ENCODE measurements around the gene GRIK2. TPM values are rescaled to one million over a fixed set of nuclear protein-coding genes. Genes with fewer than 3 reads are reported as not detected.

Gene GRIK2
- total RNA-seq, 1 donor from 2014 or later, result 11.3 TPM

DNA sequence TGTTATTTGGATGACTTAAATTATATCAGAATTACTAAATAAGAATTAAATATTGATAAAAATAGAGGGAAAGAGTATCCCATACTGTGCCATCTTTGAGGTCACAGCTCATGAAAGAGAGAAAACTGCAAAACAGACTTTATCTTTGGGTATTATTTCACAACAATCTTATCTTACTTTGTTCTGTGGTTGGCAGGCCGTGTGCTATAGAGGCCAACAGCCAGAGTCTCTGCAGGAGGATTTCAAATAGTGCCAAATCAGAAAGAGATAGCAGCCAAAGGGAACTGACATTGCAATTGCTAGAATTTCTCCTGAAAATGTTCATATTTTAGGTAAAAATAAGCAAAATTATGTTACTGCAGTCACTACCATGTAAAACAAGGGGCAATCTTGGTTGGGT is 354.2 kb downstream of the GRIK2 start:
- Histone ChIP-seq H3K4me1 (peaks cover 21% of the 10 kb centered on the region), H3K36me3 (no peaks in the 10 kb centered on the region), H3K27me3 (ENCODE audit: low read depth) (no peaks in the 10 kb centered on the region), H3K4me3 (no peak overlapping the region), H3K27ac (replicated peaks) (peak overlapping the region; percentile 63), H3K9me3 (replicated peaks) (no peaks in the 10 kb centered on the region)
- TF ChIP-seq CTCF (IDR thresholded peaks at IDR 0.05; ENCODE audit: borderline replicate concordance), result no peak
- no peak for DNase-seq
- intact Hi-C loops (cut with micrococcal nuclease), result no loop called here

DNA sequence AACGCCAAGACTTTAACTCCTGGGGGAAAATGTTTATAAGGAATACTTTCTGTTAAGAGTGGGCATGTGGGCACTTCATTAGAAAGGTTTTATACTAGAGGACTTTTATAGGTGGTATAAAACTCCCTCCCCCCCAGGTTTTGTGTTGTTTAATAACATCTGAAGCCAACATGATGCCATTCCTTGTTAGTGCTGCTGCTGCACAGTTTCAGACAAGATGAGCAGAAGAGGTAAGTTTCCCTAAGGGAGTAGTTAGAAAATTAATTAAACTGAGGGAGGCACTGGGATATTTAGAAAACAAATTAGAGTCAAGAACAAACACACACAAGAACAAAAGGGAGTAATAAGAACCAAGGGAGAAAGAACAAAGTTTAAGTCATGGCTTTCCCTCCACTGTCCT is 362.4 kb downstream of the GRIK2 start:
- TF ChIP-seq CTCF (IDR thresholded peaks at IDR 0.05; ENCODE audit: borderline replicate concordance), result no peak
- Histone ChIP-seq H3K4me1 (no peaks in the 10 kb centered on the region), H3K4me3 (no peak overlapping the region), H3K27me3 (ENCODE audit: low read depth) (no peaks in the 10 kb centered on the region), H3K27ac (replicated peaks) (no peak overlapping the region), H3K9me3 (replicated peaks) (no peaks in the 10 kb centered on the region), H3K36me3 (no peaks in the 10 kb centered on the region)
- intact Hi-C loops (cut with micrococcal nuclease), result no loop called here
- DNase-seq, result no peak

GRCh38 chr6:101758368-101758767 is 364.9 kb downstream of the GRIK2 start:
- peaks cover 2% of the 10 kb centered on the region for H3K9me3 ChIP-seq (replicated peaks)
- TF ChIP-seq CTCF (IDR thresholded peaks at IDR 0.05; ENCODE audit: borderline replicate concordance), result no peak
- H3K4me1 ChIP-seq, result peaks cover 5% of the 10 kb centered on the region
- no peaks in the 10 kb centered on the region for H3K27me3 ChIP-seq (ENCODE audit: low read depth)
- intact Hi-C loops (cut with micrococcal nuclease), result no loop called here
- no peak for DNase-seq
- H3K36me3 ChIP-seq, result no peaks in the 10 kb centered on the region
- H3K4me3 ChIP-seq, result no peak overlapping the region
- no peak overlapping the region for H3K27ac ChIP-seq (replicated peaks)

- intact Hi-C loops (cut with micrococcal nuclease), result no loop called here
- no peak for TF ChIP-seq CTCF (IDR thresholded peaks at IDR 0.05; ENCODE audit: borderline replicate concordance)
- peaks cover 2% of the 10 kb centered on the region for H3K9me3 ChIP-seq (replicated peaks)
- no peak overlapping the region for H3K4me3 ChIP-seq
- H3K27ac ChIP-seq (replicated peaks), result no peak overlapping the region
- H3K4me1 ChIP-seq, result peaks cover 5% of the 10 kb centered on the region
- no peak for DNase-seq
- no peaks in the 10 kb centered on the region for H3K36me3 ChIP-seq
- no peaks in the 10 kb centered on the region for H3K27me3 ChIP-seq (ENCODE audit: low read depth)
Measured at GRCh38 chr6:101760843-101761621, 367.5 kb downstream of the GRIK2 start.

GRCh38 chr6:101762851-101763250 is 369.3 kb downstream of the GRIK2 start:
- Histone ChIP-seq H3K4me1 (peaks cover 5% of the 10 kb centered on the region), H3K27me3 (ENCODE audit: low read depth) (no peaks in the 10 kb centered on the region), H3K36me3 (no peaks in the 10 kb centered on the region), H3K4me3 (no peak overlapping the region), H3K27ac (replicated peaks) (no peak overlapping the region), H3K9me3 (replicated peaks) (peaks cover 2% of the 10 kb centered on the region)
- no peak for TF ChIP-seq CTCF (IDR thresholded peaks at IDR 0.05; ENCODE audit: borderline replicate concordance)
- DNase-seq, result no peak
- intact Hi-C loops (cut with micrococcal nuclease), result no loop called here

All from left ventricle myocardium inferior (tissue), 1 donor.